GM12878 (cell line): Measurements from ENCODE around the gene OAF.

Experiments used
- BHLHE40 ChIP-seq, 2 experiments: fragments of 450-650 bp in 1 of 2; IDR thresholded peaks; 2 replicates each; pipeline ENCODE4 v1.6.1; 2011 to 2017; ENCODE audit warnings: low read depth in 2 of 2, borderline replicate concordance in 1 of 2, improper control_type of control experiment in 1 of 2, low read length in 1 of 2, mild to moderate bottlenecking in 1 of 2
- CTCF ChIP-seq, 3 experiments: IDR thresholded peaks in 2 of 3; conservative IDR thresholded peaks in 1 of 3; 2 replicates each; pipeline ENCODE4 v1.5.1; 2011; ENCODE audit warnings: low read depth in 3 of 3, low read length in 3 of 3, mild to moderate bottlenecking in 3 of 3, control low read depth in 2 of 3, moderate library complexity in 2 of 3, inconsistent platforms in 1 of 3, mixed read lengths in 1 of 3; ENCODE audit not compliant: control insufficient read depth in 2 of 3, insufficient read depth in 1 of 3; ENCODE audit errors: extremely low read depth in 1 of 3
- ELK1 ChIP-seq: IDR thresholded peaks from 2 replicates; pipeline ENCODE4 v1.6.1; 2012; ENCODE audit warnings: low read depth, low read length, improper control_type of control experiment
- EZH2 ChIP-seq: IDR thresholded peaks from 2 replicates; pipeline ENCODE4 v1.6.1; 2012; ENCODE audit warnings: low read depth, mild to moderate bottlenecking, control low read depth, inconsistent platforms, low read length, borderline replicate concordance; ENCODE audit not compliant: control insufficient read depth
- GABPA ChIP-seq: IDR thresholded peaks from 2 replicates; pipeline ENCODE4 v1.6.1; 2014; ENCODE audit warnings: antibody characterized with exemption, low read depth, mild to moderate bottlenecking, inconsistent platforms
- PML ChIP-seq: IDR thresholded peaks from 2 replicates; pipeline ENCODE4 v1.6.1; 2012; ENCODE audit warnings: low read length, inconsistent platforms
- POLR2AphosphoS5 ChIP-seq: IDR thresholded peaks from 2 replicates; pipeline ENCODE4 v1.6.1; 2011; ENCODE audit warnings: mild to moderate bottlenecking, low read length, inconsistent platforms
- RAD21 ChIP-seq: IDR thresholded peaks from 2 replicates; pipeline ENCODE4 v1.6.1; 2011; ENCODE audit warnings: mild to moderate bottlenecking, low read depth, low read length, moderate library complexity; ENCODE audit not compliant: insufficient read depth
- REST ChIP-seq: IDR thresholded peaks from 2 replicates; pipeline ENCODE4 v1.6.1; 2012; ENCODE audit warnings: mild to moderate bottlenecking, low read depth, low read length
- SUZ12 ChIP-seq: fragments of 200-600 bp; sonication (generic); IDR thresholded peaks from one replicate; pipeline ENCODE4 v1.6.1; 2018; ENCODE audit warnings: antibody characterized with exemption, mild to moderate bottlenecking; ENCODE audit not compliant: unreplicated experiment
- TCF7 ChIP-seq: IDR thresholded peaks from 2 replicates; pipeline ENCODE4 v1.6.1; 2014; ENCODE audit warnings: antibody characterized with exemption, borderline replicate concordance
- ZBTB33 ChIP-seq: fragments of 450-650 bp; IDR thresholded peaks from 2 replicates; pipeline ENCODE4 v1.6.1; 2017; ENCODE audit warnings: mild to moderate bottlenecking
- ZNF217 ChIP-seq: fragments of 450-650 bp; IDR thresholded peaks from 2 replicates; pipeline ENCODE4 v1.6.1; 2017; ENCODE audit warnings: antibody characterized with exemption, mild to moderate bottlenecking

- TF ChIP-seq REST (no peak), EZH2 (no peak), TCF7 (no peak), CTCF (IDR thresholded peaks at IDR 0.05 in 2 of 3, conservative IDR thresholded peaks at IDR 0.05 in 1 of 3; ENCODE audit: control insufficient read depth in 2 of 3, extremely low read depth in 1 of 3, insufficient read depth in 1 of 3, low read depth in 3 of 3, low read length in 3 of 3) (no peak), ZNF217 (no peak), PML (no peak), RAD21 (no peak), GABPA (no peak), ZBTB33 (no peak), ELK1 (no peak), BHLHE40 (IDR thresholded peaks at IDR 0.05; ENCODE audit: borderline replicate concordance in 1 of 2, low read depth in 2 of 2, low read length in 1 of 2) (no peak), POLR2AphosphoS5 (no peak), SUZ12 (no peak)
Observed at GRCh38 chr11:120209746-120210625, 846 bp upstream of the OAF start.
